HT-29 (cell line): ENCODE data around the gene ING1. TPM values are rescaled to one million over a fixed set of nuclear protein-coding genes. Genes with fewer than 3 reads are reported as not detected.
"Not testable (repeated sequence)": the region's sequence is repeated elsewhere in the genome, so short reads cannot be mapped to it uniquely, and the experiment has no call there.

Experiments used
- DNase-seq: peaks from one replicate; pipeline ENCODE4 v3.0.0-alpha.2; 2015; ENCODE audit warnings: low spot score
- total RNA-seq: library from RNA; depleted of rRNA; stranded (reverse); fragments of >200 nt; shearing (Covaris generic); gene quantifications from 2 replicates; pipeline ENCODE4 v1.2.3, GENCODE V29; 2014; rRNA removed

Gene ING1, protein sequence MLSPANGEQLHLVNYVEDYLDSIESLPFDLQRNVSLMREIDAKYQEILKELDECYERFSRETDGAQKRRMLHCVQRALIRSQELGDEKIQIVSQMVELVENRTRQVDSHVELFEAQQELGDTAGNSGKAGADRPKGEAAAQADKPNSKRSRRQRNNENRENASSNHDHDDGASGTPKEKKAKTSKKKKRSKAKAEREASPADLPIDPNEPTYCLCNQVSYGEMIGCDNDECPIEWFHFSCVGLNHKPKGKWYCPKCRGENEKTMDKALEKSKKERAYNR
- total RNA-seq, result 59.4 and 61.3 TPM in 2 replicates

DNA sequence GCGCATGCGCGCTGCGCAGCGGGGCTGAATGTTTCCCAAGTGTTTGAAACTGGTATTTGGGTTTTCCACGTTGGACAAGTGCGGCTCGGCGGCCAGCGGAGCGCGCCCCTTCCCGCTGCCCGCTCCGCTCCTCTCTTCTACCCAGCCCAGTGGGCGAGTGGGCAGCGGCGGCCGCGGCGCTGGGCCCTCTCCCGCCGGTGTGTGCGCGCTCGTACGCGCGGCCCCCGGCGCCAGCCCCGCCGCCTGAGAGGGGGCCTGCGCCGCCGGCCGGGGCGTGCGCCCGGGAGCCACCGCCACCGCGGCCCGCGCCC is at the start of gene ING1:
ING1 (plus strand) TSS at position 59 of the 311 bp plus-strand sequence. CDS start 450 bp downstream, outside the sequence.
- DNase-seq, result no peak

DNA sequence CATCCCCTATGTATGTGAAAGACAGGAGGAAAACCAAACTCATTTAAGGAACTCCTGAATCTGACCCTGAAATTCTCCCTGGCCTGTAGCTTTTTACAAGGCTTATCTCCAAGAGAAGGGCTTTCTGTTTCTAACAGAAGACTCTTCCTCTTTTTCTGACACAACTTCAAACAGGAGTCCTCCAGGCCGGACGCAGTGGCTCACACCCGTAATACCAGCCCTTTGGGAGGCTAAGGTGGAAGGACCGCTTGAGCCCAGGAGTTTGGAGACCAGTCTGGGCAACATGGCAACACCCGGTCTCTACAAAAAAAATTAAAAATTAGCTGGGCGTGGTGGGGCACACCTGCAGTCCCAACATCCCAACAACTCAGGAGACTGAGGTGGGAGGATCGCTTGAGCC is 49.5 kb upstream of the ING1 start:
- DNase-seq, result no peak

DNA sequence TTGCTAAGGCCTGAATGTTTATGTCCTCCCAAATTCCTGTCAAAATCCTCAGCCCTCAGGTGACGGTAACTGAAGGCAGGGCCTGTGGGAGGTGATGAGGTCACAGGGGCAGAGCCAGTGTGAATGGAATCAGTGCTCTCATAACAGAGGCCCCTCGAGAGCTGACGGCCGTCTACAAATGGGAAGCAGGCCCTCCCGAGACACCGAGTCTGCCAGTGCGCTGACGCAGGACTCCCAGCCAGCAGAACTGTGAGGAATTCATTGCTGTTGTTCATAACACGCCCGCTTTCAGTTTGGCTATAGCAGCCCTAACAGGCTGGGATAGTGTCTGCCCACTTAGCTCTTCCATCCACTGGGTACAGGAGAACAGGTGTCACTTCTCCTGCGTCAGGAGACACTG is 48.8 kb upstream of the ING1 start:
- DNase-seq, result no peak

DNA sequence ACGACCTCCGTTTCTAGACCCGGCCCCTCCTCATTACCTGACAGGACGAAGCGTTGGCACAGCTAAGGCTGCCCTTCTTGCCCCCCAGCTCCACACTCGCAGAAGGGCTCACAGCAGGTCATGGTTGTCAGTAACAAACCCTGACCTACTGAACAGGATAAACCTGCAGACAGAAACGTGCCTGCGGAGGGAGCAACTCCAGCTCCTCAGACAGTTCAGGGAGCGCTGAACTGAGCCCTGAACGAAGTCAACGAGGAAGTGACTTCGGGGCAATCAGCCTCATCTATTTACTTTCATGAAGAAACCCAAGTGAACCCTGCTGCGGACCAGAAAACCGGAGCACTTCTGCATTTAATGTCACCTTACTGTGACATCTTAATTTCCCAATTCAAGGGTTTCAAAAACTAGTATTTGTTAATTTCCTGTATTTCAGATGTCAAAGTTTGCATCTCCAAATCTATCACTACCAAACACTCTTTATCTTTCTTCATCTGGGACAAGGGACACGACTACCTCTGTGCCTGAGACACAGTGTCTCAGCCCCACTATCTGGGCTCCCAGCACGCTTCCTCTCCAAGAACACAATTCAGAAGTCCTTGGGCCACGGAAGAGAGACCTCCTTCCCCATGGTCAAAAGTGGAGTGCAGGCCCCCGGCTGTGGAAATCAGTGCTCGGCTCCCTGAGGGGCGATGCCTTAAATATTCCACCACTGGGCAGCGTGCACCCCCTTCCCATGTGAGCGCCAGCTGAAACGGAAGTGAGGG is 47.8 kb upstream of the ING1 start:
- no peak for DNase-seq

DNA sequence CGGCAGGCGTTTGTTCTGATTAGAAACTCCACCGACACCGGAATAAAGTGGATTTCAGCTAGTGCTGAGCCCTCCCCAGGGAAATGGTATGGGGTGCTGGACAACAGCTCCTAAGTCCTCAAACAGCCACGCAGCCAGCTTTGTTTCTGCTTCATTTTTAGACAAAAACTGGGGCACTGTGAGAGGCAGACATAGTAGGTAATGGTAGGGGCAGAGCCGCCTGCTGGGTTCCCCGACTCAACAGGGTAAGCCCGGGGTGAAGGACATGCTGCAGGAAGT is 47.3 kb upstream of the ING1 start:
- no peak for DNase-seq

DNA sequence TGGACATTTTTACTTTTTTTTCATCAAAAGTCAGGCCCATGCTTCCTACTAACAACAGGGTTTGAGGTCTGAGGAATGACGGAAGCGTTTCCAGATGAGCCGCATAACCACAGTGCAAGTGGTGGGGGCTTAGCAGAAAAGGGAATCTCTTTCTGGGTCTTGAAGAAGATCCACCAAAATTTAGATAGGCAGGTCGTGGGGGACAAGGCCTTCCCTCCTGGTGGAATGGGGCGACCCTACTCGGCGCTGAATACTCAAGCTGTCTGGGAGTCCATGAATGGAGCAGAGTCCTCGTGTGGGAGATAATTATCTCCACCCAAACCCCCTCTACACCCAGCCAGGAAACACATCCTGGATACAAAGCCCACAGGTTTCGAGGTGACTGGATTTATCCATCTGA is 44.5 kb upstream of the ING1 start:
- no peak for DNase-seq

DNA sequence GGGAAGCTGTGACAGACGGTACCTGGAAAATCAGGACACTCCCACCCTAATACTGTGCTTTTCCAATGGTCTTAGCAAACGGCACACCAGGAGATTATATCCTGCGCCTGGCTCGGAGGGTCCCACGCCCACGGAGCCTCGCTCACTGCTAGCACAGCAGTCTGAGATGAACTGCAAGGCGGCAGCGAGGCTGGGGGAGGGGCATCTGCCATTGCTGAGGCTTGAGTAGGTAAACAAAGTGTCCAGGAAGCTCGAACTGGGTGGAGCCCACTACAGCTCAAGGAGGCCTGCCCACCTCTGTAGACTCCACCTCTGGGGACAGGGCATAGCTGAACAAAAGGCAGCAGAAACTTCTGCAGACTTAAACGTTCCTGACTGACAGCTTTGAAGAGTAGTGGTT is 43.7 kb upstream of the ING1 start:
- not testable (repeated sequence) for DNase-seq

DNA sequence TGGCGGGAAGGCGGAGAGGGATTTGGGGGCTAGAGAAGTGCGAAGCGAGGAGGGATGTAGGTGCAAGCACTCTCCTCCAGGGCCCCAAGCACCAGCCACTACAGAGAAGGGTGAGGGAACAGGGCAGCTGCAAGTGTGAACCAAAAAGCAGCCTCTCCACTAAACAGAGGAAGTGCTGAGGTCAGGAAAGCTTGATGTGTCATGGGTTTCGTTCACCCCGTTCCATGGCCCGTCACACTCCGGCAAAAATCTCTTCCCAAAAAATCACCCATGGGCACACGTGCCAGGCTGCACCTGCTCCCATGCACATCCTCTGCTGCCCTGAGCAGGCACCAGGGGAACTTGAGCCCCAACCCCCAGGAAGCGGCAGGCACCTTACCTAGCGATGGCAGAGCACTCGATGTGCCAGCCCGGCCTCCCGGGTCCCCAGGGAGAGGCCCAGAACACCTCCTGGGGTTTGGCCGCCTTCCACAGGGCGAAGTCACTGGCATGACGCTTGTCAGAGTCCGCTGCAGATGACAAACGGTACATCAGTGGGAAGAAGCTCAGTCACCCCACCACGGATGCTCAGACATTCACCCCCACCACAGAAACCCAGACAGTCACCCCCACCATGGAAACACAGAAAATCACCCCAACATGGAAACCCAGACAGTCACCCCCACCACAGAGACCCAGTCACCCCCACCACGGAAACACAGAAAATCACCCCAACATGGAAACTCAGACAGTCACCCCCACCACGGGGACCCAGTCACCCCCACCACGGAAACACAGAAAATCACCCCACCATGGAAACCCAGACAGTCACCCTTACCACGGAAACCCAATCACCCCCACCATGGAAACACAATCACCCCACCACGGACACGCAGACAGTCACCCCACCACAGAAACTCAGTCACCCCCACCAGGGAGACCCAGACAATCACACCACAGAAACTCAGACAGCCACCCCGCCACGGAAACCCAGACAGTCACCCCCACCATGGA is 36.6 kb upstream of the ING1 start:
- DNase-seq, result no peak

DNA sequence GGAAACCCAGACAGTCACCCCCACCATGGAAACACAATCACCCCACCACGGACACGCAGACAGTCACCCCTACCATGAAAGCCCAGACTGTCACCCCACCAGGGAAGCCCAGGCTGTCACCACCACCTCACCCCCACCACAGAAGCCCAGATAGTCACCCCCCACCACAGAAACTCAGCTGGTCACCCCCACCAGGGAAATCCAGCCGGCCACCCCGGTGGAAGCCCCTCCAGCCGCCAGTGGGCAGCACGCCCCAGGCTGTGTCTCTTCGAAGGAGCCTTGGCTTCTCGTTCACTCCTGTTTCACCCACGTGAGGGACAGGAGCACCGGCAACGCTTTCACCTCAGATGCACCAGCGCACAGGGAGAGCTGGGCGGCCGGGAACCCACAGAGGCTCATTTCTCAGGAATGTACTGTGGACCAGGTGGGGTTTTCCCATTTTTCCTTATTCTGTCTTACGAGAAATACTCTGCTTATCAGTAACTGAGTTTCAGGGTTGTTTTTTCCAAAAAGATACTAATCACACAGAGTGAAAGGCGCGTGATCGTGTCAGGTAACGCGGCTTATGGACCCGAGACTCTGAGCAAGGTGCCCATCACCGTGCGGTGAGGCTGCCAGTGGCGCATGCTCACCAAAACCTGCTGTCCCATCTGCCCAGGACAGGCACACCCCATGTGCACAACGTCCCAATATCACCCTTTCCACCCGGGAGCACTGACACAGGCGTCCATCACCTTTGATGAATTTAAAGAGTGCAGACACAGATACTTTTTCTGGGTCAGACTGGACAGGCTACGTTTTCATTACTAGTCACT is 35.6 kb upstream of the ING1 start:
- no peak for DNase-seq

DNA sequence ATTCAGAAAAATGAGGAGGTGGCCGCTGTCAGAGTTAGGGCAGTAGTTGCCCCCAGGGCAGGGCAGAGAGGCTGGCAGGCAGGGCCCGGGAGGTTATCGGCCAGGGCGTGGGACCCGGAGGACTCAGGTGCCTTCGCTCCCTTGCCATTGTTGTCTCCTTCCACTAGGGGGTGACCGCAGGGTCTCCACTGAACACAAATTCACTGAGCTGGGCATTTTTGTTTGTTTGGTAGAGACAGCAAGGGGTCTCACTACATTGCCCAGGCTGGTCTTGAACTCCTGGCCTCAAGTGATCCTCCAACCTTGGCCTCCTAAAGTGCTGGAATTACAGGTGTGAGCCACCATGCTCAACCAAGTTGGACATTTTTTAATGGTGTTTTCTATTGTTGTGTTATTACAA is 32.6 kb upstream of the ING1 start:
- peak; percentile 48 for DNase-seq

DNA sequence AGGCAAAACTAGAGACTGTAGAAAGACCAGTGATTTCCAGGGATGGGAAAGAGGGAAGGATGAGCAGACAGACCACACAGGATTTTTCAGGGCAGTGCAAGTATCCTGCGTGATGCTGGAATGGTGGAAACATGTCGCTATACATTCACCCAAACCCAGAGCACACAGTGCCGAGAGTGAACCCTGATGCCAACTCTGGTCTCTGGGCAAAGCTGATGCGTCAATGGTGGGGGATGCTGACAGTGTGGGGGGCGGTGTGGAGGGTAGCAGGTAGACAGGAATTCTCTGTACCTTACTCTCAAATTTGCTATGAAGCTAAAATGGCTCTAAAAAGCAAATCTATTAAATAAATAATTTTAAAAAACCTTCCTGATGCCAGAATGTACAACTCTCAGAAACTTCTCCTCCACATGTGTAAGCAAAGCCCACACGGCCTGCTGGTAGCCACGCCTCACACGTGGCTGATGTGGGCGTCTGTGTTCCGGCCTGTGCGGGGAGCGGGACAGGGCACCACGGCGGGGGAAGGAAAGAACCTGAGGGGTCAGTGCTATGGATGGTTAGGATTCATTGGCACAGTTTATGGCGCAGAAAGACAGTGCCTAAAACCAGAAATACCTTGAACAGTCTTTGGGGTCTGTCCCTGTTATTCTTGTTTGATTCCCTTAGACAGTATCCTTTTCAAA is 31.5 kb upstream of the ING1 start:
- no peak for DNase-seq

DNA sequence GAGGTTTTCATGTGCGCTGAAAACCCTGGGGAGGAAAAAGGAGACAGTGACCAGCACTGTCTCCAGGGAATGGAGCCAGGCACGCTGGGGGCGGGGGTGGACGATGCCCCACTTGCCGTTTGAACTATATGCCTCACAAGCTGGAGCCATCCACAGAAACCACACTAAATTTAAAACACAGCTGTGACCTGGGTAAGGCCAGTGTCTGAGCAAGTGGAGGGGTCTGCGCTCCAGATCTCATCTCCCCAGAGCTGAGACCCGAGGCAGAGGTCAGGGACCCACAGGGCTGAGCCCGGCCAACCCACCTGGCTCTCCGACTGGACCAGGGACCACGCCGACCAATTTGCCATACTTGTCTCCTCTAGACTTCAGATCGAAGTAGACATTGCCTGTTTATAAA is 30.8 kb upstream of the ING1 start:
- no peak for DNase-seq

DNA sequence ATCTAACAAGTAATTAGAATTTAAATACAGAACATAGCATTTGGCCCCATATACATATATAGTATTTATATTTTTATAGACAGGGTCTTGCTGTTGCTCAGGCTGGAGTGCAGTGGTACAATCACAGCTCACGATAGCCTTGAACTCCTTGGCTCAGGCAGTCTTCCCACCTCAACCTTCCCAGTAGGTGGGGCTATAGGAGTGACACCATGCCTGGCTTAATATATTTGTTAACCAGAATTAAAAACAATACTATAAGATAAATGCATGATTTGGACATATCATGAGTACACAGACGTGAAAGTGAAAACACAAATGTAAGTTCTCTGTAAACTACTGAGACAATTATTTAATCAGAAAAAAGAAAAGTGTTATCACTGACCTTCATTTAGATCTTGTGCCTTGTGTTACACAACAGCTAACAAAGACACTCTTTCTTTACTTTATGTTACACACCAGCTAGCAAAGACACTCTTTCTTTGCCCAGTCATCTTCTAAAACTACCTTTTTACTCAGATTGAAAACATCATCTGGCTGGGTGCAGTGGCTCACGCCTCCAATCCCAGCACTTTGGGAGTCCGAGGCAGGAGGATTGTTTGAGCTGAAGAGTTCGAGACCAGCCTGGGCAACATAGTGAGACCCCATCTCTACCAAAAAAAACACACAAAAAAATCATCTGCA is 30.2 kb upstream of the ING1 start:
- peak; percentile 53 for DNase-seq

DNA sequence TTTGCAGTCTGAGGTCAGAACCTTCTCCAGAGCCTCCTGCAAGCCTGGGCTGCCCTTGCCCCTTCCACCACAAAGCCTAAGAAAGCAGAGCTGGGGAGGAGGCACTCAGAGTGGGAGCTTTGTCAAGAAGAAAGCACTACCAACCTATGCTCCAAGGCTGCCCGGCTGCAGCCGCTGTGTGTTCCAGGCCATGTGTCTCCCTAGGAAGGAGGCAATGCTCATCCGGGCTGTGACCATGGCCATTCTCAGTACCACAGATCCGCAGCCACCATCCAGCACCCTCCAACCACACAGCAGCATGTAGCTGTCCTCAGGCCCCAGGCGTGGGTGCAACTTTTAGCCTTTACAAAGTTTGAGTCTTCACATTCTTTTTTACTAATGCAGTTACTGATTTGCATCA is 29.6 kb upstream of the ING1 start:
- DNase-seq, result no peak

DNA sequence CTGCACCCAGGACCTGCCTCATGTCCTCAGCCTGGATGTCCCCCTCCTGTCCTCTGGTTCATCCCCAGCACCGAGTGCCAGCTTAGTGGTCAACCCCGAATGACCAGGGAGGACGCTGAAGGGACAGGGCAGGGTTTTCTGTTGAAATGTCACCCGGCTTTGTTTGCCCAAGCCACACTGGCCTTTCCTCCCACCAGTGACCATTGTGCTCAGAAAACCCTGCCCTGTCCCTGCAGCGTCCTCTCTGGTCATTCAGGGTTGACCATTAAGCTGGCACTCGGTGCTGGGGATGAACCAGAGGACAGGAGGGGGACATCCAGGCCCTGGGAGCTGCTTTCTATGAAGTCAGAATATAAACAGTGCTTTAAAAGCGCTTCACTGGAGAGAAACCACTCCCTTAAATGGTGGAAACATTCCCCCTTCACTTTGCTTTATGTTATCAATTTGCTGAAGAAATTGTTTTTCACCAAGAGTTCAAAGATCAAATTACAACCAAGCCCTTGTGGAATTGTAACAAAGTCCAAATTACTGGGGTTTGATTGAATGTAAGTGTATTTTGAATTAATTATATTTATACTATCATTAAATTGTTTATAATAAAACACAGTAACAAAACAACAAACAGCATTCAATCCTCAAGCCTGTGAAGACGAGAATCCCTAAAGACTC is 29.0 kb upstream of the ING1 start:
- DNase-seq, result no peak

DNA sequence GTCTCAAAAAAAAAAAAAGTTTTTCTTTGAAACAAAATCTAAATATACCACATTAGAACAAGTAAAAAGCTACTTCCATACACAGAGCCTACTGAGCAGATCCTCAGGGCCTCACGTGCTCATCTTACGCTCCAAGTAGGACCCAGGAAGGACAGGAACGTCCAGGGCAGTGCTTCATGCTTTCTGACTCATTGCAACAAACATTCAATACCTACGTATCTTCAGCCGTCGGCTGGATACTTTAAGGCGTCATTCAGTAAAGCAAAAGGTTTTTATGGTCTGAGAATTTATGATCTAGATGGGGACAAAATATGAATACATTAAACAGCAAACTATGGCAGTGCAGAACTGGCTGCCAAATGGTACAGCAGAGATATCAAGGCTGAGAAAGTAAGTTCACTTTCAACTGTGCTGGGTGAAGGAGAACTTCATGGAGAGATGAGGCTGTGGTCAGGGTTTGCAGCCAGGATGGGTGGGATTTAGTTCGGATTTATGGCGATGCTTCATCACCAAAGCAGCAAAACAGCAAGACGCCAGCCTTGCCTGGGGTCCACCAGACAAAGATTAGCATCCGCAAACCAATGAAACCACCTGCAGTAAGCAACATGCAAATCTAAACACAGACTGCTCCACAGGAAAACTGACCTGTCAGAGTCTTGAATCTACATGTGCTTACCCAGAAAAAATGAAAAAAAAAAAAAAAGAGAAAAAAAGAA is 28.0 kb upstream of the ING1 start:
- no peak for DNase-seq

DNA sequence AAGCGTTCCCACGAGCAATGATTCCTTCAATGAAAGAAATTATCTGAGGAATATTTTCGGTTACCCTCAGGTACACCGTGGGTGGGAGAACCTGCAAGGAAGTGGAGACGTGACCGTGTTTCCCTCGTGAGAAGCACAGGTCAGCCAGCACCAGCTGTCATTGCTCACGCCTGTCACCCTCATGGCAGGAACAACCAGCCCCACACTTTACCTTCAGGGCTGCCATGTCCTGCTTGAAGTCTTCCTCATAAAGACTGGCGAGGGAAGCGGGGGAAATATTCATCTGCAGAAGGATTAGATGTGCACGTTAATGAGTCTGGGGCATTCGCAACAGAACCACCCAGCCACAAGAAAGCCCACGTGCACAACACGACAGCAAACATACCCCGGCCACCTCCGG is 25.8 kb upstream of the ING1 start:
- no peak for DNase-seq

DNA sequence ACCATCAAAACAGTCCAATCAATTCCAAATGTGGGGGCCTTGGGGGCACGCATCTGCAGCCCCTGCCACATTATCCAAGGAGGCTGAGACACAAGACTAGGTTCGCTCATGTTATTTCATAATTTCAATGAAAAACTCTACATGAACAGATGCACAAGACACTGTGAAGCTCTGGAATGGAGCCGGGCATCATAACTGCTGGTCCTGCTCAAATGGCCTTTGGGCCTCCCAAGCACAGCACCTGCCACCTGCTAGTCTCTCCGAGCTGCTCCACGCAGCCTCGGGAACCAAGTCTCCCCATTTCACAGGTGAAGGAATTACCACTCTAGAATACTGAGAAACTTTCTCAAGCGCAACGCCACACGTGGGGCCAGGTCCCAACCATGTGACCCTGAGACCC is 24.5 kb upstream of the ING1 start:
- DNase-seq, result no peak

DNA sequence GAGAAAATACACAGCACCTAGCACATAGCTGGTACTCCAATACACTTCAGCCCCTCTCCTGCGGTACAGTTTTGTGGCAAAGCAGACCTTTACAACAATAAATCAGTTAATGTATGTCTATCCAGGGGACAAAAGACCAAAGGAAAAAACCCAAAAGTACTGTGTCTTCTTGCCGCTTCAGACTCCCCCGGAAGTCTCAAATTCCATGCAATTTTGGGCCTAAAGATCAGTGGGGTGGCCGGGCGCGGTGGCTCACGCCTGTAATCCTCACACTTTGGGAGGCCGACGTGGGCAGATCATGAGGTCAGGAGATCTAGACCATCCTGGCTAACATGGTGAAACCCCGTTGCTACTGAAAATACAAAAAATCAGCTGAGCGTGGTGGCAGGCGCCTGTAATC is 23.8 kb upstream of the ING1 start:
- DNase-seq, result no peak
